Caco-2 (cell line): ENCODE data around the gene UTP11. TPM values are rescaled to one million over a fixed set of nuclear protein-coding genes. Genes with fewer than 3 reads are reported as not detected.
"Not testable (repeated sequence)": the region's sequence is repeated elsewhere in the genome, so short reads cannot be mapped to it uniquely, and the experiment has no call there.

Experiments used
- Bru-seq: library from RNA; stranded (reverse); fragments of 400-500 nt; gene quantifications from one replicate; lab custom pipeline; 2021; lab: Mats Ljungman, UMichigan
- BruChase-seq, 2 experiments: library from RNA; stranded (reverse); fragments of 400-500 nt; gene quantifications; one replicate each; lab custom pipeline; 2021; lab: Mats Ljungman, UMichigan
- BruUV-seq: library from RNA; stranded (reverse); fragments of 400-500 nt; replicated peaks from 2 replicates; lab custom pipeline; 2021; lab: Mats Ljungman, UMichigan
- CTCF ChIA-PET: fragments of 300-600 bp; sonication (Branson Sonifier 250); formaldehyde crosslinking; loops from one replicate; lab custom pipeline; 2022; ENCODE audit warnings: antibody characterized with exemption; lab: Charles Lee
- POLR2A ChIA-PET: fragments of 300-600 bp; sonication (Branson Sonifier 250); formaldehyde crosslinking; loops from one replicate; lab custom pipeline; 2022; ENCODE audit warnings: antibody characterized with exemption; lab: Charles Lee
- DNase-seq, 2 experiments: peaks; one replicate each; pipeline versions ENCODE4 v3.0.0 to v3.0.0-alpha.2; 2020 to 2022
- H3K27me3 ChIP-seq: replicated peaks from 2 replicates; pipeline ENCODE4 v1.6.0; 2011; ENCODE audit warnings: low read length; ENCODE audit not compliant: control insufficient read depth, insufficient read depth
- H3K36me3 ChIP-seq: 2 replicates; pipeline ENCODE4 v1.5.1; 2011; ENCODE audit warnings: low read length; ENCODE audit not compliant: control insufficient read depth, insufficient read depth
- H3K4me1 ChIP-seq: fragments of 250-450 bp; sonication (Bioruptor Pico); 2 replicates; pipeline ENCODE4 v1.5.1; 2020; ENCODE audit warnings: mild to moderate bottlenecking
- H3K4me3 ChIP-seq: 2 replicates; pipeline ENCODE4 v1.5.1; 2011; ENCODE audit warnings: low read depth, mild to moderate bottlenecking, control low read depth, low read length
- H3K9me3 ChIP-seq: fragments of 250-450 bp; sonication (Bioruptor Pico); 2 replicates; pipeline ENCODE4 v1.5.1; 2020; ENCODE audit warnings: mild to moderate bottlenecking, moderate library complexity
- H3K27ac Mint-ChIP-seq: one replicate; pipeline ENCODE4 v1.8.0; 2022; ENCODE audit warnings: mixed read lengths; ENCODE audit not compliant: unreplicated experiment
- H3K27me3 Mint-ChIP-seq: one replicate; pipeline ENCODE4 v1.8.0; 2022; ENCODE audit warnings: mixed read lengths; ENCODE audit not compliant: insufficient read depth, unreplicated experiment
- H3K36me3 Mint-ChIP-seq: one replicate; pipeline ENCODE4 v1.8.0; 2022; ENCODE audit warnings: mild to moderate bottlenecking, mixed read lengths; ENCODE audit not compliant: insufficient read depth, unreplicated experiment
- H3K4me1 Mint-ChIP-seq: one replicate; pipeline ENCODE4 v1.8.0; 2022; ENCODE audit warnings: low read depth, mixed read lengths; ENCODE audit not compliant: unreplicated experiment
- H3K4me3 Mint-ChIP-seq: one replicate; pipeline ENCODE4 v1.8.0; 2022; ENCODE audit warnings: mild to moderate bottlenecking, moderate library complexity, mixed read lengths; ENCODE audit not compliant: unreplicated experiment
- H3K9me3 Mint-ChIP-seq: one replicate; pipeline ENCODE4 v1.8.0; 2022; ENCODE audit warnings: mixed read lengths; ENCODE audit not compliant: unreplicated experiment
- intact Hi-C: fragments of 100-400 bp; cut with micrococcal nuclease; formaldehyde crosslinking; loops from one replicate; pipeline ENCODE4 v1.10.0; 2022; ENCODE audit not compliant: unreplicated experiment
- long read RNA-seq: library from polyadenylated mRNA; stranded (forward); transcript quantifications from one replicate; pipeline ENCODE4 v2.0.0, GENCODE V29; 2022
- total RNA-seq: library from RNA; stranded (reverse); gene quantifications from 2 replicates; pipeline ENCODE4 v1.2.3, GENCODE V29; 2022
- TF ChIP-seq, protein P1 (sequence below), 2 experiments: fragments of 200-600 bp in 1 of 2; IDR thresholded peaks; 1 replicate in 1 of 2; 2 replicates in 1 of 2; pipeline versions ENCODE4 v1.5.1 to v1.8.0; 2011 to 2022; ENCODE audit warnings: antibody characterized with exemption in 1 of 2, control low read depth in 1 of 2, inconsistent platforms in 1 of 2, low read depth in 1 of 2, low read length in 1 of 2, mild to moderate bottlenecking in 1 of 2, moderate library complexity in 1 of 2; ENCODE audit not compliant: insufficient read depth in 1 of 2, severe bottlenecking in 1 of 2, unreplicated experiment in 1 of 2

Gene UTP11, protein sequence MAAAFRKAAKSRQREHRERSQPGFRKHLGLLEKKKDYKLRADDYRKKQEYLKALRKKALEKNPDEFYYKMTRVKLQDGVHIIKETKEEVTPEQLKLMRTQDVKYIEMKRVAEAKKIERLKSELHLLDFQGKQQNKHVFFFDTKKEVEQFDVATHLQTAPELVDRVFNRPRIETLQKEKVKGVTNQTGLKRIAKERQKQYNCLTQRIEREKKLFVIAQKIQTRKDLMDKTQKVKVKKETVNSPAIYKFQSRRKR
- total RNA-seq (29.1 and 33.2 TPM in 2 replicates), Bru-seq, nascent RNA (percentile 87 among the genes with signal in this experiment), BruChase-seq, experiment 1, labeled RNA remaining after a 2-hour chase (percentile 92 among the genes with signal in this experiment), BruChase-seq, experiment 2, labeled RNA remaining after a 6-hour chase (percentile 94 among the genes with signal in this experiment)
- long read RNA-seq, transcript UTP11-201 (8 exons, 2,019 nt): major isoform, 138 of 145 reads
- long read RNA-seq, partial matches to known transcripts: 2 of 145 reads
- long read RNA-seq, other reads (novel, unspliced or antisense): 5 of 145 reads

DNA sequence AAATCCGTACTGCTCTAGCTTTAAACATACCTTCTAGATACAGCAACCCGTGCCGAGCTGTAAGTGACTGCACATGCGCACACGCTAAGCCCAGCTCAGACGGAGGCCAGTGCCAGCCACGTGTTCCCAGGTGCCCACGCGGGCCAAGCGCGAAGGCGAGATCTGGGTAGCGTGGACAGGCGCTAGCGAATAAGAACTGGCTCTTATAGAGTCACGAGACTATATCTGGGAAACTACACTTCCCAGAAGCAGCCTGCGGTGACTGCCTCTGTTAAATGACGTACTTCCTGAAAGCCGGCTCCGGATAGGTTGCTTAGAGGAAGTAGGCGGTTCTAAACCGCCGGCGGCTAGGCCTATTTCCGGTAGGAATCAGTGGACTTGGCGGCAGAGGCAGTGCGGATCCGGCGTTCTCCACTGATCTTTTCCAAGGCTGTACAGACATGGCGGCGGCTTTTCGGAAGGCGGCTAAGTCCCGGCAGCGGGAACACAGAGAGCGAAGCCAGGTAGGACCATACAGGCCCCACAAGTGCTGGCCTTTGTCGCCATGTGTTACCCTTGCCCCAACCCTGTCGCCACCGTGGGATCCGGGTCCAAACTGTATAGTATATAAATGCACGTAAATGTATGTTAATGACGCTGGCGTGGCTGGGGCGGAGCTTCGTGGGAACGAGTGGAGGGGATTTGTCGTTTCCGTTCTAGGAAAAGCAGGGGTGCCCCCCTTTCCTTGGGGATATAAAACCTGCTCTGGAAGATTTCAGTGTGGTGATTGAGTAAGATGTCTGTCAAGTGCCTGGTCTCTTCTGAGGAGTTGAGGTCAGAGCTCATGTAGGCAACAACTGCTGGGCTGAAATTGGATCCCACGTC lies at the start of gene UTP11:
Gene UTP11, plus strand, starts transcription at position 372 of the 864 bp plus-strand sequence. Its CDS starts 69 bp downstream, at position 441.
- Mint-ChIP-seq H3K36me3 (peaks cover 15% of the 10 kb centered on the region), H3K27me3 (no peaks in the 10 kb centered on the region), H3K9me3 (no peaks in the 10 kb centered on the region), H3K27ac (peak within 1 kb of the TSS; percentile 97), H3K4me3 (peak within 1 kb of the TSS; percentile 97), H3K4me1 (no peaks in the 10 kb centered on the region)
- DNase-seq: peak; percentile 92 to 96
- Histone ChIP-seq H3K27me3 (no peaks in the 10 kb centered on the region), H3K4me1 (no peaks in the 10 kb centered on the region; the same call in 1 of the 2 replicates), H3K4me3 (peak within 1 kb of the TSS; percentile 63), H3K36me3 (no peaks in the 10 kb centered on the region), H3K9me3 (no peaks in the 10 kb centered on the region)
- ChIA-PET CTCF (interaction anchor here (0.6 to 0.7 kb wide), 2 partner anchors 23 to 205 kb away, joined by 3 to 8 read pairs; partner anchors contain the start of genes SF3A3 and YRDC), POLR2A (interaction anchor here (0.6 to 1.4 kb wide), 8 partner anchors 12 to 1104 kb away, joined by 3 to 9 read pairs (median 4); partner anchors contain the start of genes POU3F1 and SF3A3)
- intact Hi-C loops: loop anchor here (2.0 kb wide), 1 partner anchor 22 kb away; the partner anchor contains the start of gene SF3A3
- TF ChIP-seq, protein P1, sequence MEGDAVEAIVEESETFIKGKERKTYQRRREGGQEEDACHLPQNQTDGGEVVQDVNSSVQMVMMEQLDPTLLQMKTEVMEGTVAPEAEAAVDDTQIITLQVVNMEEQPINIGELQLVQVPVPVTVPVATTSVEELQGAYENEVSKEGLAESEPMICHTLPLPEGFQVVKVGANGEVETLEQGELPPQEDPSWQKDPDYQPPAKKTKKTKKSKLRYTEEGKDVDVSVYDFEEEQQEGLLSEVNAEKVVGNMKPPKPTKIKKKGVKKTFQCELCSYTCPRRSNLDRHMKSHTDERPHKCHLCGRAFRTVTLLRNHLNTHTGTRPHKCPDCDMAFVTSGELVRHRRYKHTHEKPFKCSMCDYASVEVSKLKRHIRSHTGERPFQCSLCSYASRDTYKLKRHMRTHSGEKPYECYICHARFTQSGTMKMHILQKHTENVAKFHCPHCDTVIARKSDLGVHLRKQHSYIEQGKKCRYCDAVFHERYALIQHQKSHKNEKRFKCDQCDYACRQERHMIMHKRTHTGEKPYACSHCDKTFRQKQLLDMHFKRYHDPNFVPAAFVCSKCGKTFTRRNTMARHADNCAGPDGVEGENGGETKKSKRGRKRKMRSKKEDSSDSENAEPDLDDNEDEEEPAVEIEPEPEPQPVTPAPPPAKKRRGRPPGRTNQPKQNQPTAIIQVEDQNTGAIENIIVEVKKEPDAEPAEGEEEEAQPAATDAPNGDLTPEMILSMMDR (IDR thresholded peaks at IDR 0.05; ENCODE audit: insufficient read depth in 1 of 2, low read depth in 1 of 2, low read length in 1 of 2, severe bottlenecking in 1 of 2, unreplicated experiment in 1 of 2): no peak
- BruUV-seq: no TSS peak

DNA sequence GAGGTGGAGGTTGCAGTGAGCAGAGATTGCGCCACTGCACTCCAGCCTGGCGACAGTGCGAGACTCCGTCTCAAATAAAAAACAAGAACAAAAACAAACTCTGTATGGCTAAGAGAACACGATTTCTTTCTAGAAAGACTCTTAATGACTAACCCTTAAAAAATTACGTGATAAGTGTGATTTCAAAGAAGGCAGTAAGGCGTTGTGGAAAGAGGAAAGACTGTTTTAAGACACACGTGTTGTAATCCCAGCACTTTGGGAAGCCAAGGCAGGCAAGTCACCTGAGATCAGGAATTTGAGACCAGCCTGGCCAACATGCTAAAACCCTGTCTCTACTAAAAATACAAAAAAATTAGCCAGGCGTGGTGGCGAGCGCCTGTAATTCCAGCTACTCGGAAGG lies 48.4 kb upstream of the UTP11 start:
- H3K27me3 Mint-ChIP-seq, CTCF ChIA-PET, H3K9me3 Mint-ChIP-seq, H3K27me3 ChIP-seq, H3K36me3 ChIP-seq, DNase-seq, BruUV-seq, H3K4me3 Mint-ChIP-seq, H3K27ac Mint-ChIP-seq, H3K4me3 ChIP-seq, intact Hi-C loops, POLR2A ChIA-PET, H3K9me3 ChIP-seq, H3K4me1 ChIP-seq, H3K4me1 Mint-ChIP-seq: not testable (repeated sequence)
- H3K36me3 Mint-ChIP-seq: peaks cover 68% of the 10 kb centered on the region

DNA sequence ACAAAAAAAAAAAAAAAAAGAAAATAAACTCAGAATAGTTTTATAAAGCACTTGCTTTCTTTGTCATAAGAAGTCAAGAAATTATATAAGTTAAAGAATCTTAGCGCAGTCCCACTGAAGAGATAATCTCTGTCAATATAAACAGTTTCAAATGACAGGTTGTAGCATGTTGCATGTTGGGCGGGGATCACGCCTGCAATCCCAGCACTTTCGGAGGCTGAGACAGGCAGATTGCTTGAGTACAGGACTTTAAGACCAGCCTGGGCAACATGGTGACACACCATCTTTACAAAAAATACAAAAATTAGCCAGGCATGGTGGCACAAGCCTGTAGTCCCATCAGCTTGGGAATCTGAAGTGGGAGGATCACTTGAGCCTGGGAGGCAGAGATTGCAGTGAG lies 47.2 kb upstream of the UTP11 start:
- Histone ChIP-seq H3K36me3 (no peaks in the 10 kb centered on the region), H3K9me3 (no peaks in the 10 kb centered on the region), H3K4me1 (no peaks in the 10 kb centered on the region), H3K4me3 (no peak overlapping the region), H3K27me3 (no peaks in the 10 kb centered on the region)
- TF ChIP-seq, protein P1 (IDR thresholded peaks at IDR 0.05; ENCODE audit: insufficient read depth in 1 of 2, low read depth in 1 of 2, low read length in 1 of 2, severe bottlenecking in 1 of 2, unreplicated experiment in 1 of 2): no peak
- intact Hi-C loops: no loop called here
- CTCF ChIA-PET: no interaction called here
- no peaks in the 10 kb centered on the region for H3K4me1 Mint-ChIP-seq
- H3K27me3 Mint-ChIP-seq: no peaks in the 10 kb centered on the region
- DNase-seq: no peak
- no TSS peak for BruUV-seq
- peaks cover 67% of the 10 kb centered on the region for H3K36me3 Mint-ChIP-seq
- no peaks in the 10 kb centered on the region for H3K9me3 Mint-ChIP-seq
- POLR2A ChIA-PET: no interaction called here
- H3K4me3 Mint-ChIP-seq: no peak overlapping the region
- H3K27ac Mint-ChIP-seq: no peak overlapping the region

DNA sequence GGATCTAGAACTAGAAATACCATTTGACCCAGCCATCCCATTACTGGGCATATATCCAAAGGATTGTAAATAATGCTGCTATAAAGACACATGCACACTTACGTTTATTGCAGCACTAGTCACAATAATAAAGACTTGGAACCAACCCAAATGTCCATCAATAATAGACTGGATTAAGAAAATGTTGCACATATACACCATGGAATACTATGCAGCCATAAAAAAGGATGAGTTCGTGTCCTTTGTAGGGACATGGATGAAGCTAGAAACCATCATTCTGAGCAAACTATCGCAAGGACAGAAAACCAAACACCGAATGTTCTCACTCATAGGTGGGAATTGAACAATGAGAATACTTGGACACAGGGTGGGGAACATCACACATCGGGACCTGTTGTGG lies 38.9 kb upstream of the UTP11 start:
- CTCF ChIA-PET, H3K36me3 ChIP-seq, H3K27ac Mint-ChIP-seq, H3K4me3 ChIP-seq, H3K27me3 ChIP-seq, H3K4me1 ChIP-seq, H3K4me3 Mint-ChIP-seq, POLR2A ChIA-PET, H3K27me3 Mint-ChIP-seq, H3K9me3 Mint-ChIP-seq, BruUV-seq, DNase-seq, H3K9me3 ChIP-seq, H3K4me1 Mint-ChIP-seq, intact Hi-C loops: not testable (repeated sequence)
- H3K36me3 Mint-ChIP-seq: peaks cover 84% of the 10 kb centered on the region
